Measurements from ENCODE around the gene KIF25.

DNA sequence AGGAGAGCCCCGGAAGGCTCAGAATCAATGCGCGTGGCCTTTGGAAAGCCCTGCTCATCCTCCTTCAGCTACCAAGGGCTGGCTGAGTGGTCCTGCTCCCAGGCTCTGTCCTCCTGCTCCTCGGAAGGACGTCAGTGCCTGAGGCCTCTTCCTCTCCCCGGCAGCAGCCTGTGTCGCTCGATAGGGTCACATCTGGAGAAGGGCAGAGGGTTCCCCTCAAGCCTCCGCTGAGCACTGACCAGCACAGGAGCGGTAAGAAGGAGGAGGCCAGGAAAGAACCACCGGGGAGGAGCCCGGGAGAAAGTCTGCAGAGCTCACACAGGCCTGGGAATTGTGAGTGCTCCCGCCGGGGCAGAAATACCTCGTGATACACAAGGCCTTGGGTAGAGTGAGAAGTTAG, 21.2 kb downstream of the KIF25 start:
- TF ChIP-seq, protein P1, sequence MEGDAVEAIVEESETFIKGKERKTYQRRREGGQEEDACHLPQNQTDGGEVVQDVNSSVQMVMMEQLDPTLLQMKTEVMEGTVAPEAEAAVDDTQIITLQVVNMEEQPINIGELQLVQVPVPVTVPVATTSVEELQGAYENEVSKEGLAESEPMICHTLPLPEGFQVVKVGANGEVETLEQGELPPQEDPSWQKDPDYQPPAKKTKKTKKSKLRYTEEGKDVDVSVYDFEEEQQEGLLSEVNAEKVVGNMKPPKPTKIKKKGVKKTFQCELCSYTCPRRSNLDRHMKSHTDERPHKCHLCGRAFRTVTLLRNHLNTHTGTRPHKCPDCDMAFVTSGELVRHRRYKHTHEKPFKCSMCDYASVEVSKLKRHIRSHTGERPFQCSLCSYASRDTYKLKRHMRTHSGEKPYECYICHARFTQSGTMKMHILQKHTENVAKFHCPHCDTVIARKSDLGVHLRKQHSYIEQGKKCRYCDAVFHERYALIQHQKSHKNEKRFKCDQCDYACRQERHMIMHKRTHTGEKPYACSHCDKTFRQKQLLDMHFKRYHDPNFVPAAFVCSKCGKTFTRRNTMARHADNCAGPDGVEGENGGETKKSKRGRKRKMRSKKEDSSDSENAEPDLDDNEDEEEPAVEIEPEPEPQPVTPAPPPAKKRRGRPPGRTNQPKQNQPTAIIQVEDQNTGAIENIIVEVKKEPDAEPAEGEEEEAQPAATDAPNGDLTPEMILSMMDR (IDR thresholded peaks at IDR 0.05), result no peak
- no peak for TF ChIP-seq POLR2AphosphoS5 (IDR thresholded peaks at IDR 0.05)
